OCI-LY7 (cell line): ENCODE data around the gene CD55. TPM values are rescaled to one million over a fixed set of nuclear protein-coding genes. Genes with fewer than 3 reads are reported as not detected.

Experiments used
- BruUV-seq: library from RNA; stranded (reverse); fragments of 400-500 nt; replicated peaks from 2 replicates; lab custom pipeline; 2021; lab: Mats Ljungman, UMichigan
- CTCF ChIA-PET: fragments of 300-600 bp; sonication (Branson Sonifier 250); formaldehyde crosslinking; loops from one replicate; lab custom pipeline; 2022; ENCODE audit warnings: antibody characterized with exemption; ENCODE audit not compliant: unreplicated experiment; lab: Charles Lee
- POLR2A ChIA-PET: fragments of 300-600 bp; sonication (Branson Sonifier 250); formaldehyde crosslinking; loops from one replicate; lab custom pipeline; 2022; ENCODE audit warnings: antibody characterized with exemption; lab: Charles Lee
- DNase-seq: peaks from one replicate; pipeline ENCODE4 v3.0.0-alpha.2; 2015; ENCODE audit warnings: low spot score
- H2AFZ ChIP-seq: fragments of 200-600 bp; sonication (generic), shearing (Covaris generic); 2 replicates; pipeline ENCODE4 v1.6.1; 2014; ENCODE audit warnings: mild to moderate bottlenecking, antibody characterized with exemption, low read length, moderate library complexity
- H3K27ac ChIP-seq: fragments of 200-600 bp; sonication (generic); 2 replicates; pipeline ENCODE4 v1.5.1; 2014; ENCODE audit warnings: mixed run types, low read depth, mild to moderate bottlenecking, moderate library complexity, low read length, inconsistent platforms; ENCODE audit not compliant: poor library complexity, severe bottlenecking
- H3K36me3 ChIP-seq: fragments of 200-600 bp; sonication (generic); 2 replicates; pipeline ENCODE4 v1.6.1; 2014; ENCODE audit warnings: mild to moderate bottlenecking, antibody characterized with exemption, low read length, moderate library complexity, mixed read lengths; ENCODE audit not compliant: insufficient read depth
- H3K4me1 ChIP-seq: fragments of 200-600 bp; sonication (generic); 2 replicates; pipeline ENCODE4 v1.5.1; 2014; ENCODE audit warnings: mild to moderate bottlenecking, low read length; ENCODE audit not compliant: insufficient read depth, poor library complexity, severe bottlenecking
- H3K4me2 ChIP-seq: fragments of 200-600 bp; sonication (generic); 2 replicates; pipeline ENCODE4 v1.6.1; 2014; ENCODE audit warnings: mild to moderate bottlenecking, low read length
- H3K4me3 ChIP-seq: fragments of 200-600 bp; sonication (generic); 2 replicates; pipeline ENCODE4 v1.5.1; 2014; ENCODE audit warnings: mild to moderate bottlenecking, low read depth, low read length; ENCODE audit not compliant: poor library complexity, severe bottlenecking
- H3K79me2 ChIP-seq: fragments of 200-600 bp; sonication (generic); 2 replicates; pipeline ENCODE4 v1.6.1; 2016; ENCODE audit warnings: low read depth, mild to moderate bottlenecking, low read length, moderate library complexity, mixed read lengths; ENCODE audit not compliant: insufficient read depth
- H3K9me2 ChIP-seq: fragments of 200-600 bp; sonication (generic); 2 replicates; pipeline ENCODE4 v1.6.1; 2016; ENCODE audit warnings: mild to moderate bottlenecking, low read length, mixed read lengths; ENCODE audit not compliant: insufficient read depth
- H3K9me3 ChIP-seq: fragments of 200-600 bp; sonication (generic); 2 replicates; pipeline ENCODE4 v1.6.1; 2014; ENCODE audit warnings: mild to moderate bottlenecking, mixed run types, low read length, mixed read lengths
- H4K20me1 ChIP-seq: fragments of 200-600 bp; sonication (generic); 2 replicates; pipeline ENCODE4 v1.6.1; 2014; ENCODE audit warnings: mild to moderate bottlenecking, antibody characterized with exemption, low read length, moderate library complexity, mixed read lengths; ENCODE audit not compliant: insufficient read depth
- EZH2phosphoT487 ChIP-seq: fragments of 200-600 bp; sonication (generic); IDR thresholded peaks from 2 replicates; pipeline ENCODE4 v1.6.1; 2018; ENCODE audit warnings: low read depth, borderline replicate concordance, mild to moderate bottlenecking, mixed run types, antibody characterized with exemption, low read length, moderate library complexity, mixed read lengths
- intact Hi-C: fragments of 100-400 bp; cut with micrococcal nuclease; formaldehyde crosslinking; loops from one replicate; pipeline ENCODE4 v1.10.0; 2022; ENCODE audit not compliant: unreplicated experiment
- total RNA-seq, 2 experiments: library from RNA; depleted of rRNA in 1 of 2; stranded (reverse); fragments of >200 nt in 1 of 2; shearing (Covaris generic) in 1 of 2; gene quantifications; 2 replicates each; pipeline ENCODE4 v1.2.3, GENCODE V29; 2014 to 2022
- TF ChIP-seq, protein P1 (sequence below): fragments of 200-600 bp; sonication (generic); conservative IDR thresholded peaks from 2 replicates; pipeline ENCODE4 v1.5.1; 2014; ENCODE audit warnings: mild to moderate bottlenecking, antibody characterized with exemption, low read length, moderate library complexity, mixed read lengths

The CD55 gene
- total RNA-seq, 2 experiments from 2014 or later, result 20.0 to 28.1 TPM

DNA sequence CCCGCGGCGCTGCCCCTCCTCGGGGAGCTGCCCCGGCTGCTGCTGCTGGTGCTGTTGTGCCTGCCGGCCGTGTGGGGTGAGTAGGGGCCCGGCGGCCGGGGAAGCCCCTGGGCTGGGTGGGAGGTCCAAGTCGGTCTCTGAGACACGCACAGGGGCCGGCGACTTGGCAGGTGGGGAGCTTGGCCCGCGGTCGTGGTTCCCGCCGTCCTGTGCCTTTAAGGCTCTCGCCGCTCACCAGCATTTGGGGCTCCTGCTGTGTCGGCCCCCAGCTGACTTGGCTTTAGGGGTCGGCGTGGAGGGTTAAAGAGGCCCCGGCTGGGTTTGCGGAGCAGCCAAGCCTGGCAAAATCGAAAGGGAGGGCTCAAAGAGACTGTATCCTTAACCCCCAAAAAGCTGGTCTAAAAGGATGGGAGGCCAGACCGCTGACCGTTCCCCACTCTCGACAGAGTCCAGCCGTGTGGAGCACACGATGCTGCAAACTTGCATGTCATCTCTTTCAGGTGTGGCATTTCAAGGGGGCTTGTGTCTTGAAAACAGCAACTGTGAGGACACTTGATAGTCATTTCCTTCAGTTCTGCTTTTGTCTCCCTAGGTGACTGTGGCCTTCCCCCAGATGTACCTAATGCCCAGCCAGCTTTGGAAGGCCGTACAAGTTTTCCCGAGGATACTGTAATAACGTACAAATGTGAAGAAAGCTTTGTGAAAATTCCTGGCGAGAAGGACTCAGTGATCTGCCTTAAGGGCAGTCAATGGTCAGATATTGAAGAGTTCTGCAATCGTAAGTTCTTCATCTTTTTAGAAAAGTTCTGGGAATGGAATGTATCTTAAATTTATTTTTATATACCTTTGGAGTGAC, 540 bp downstream of the CD55 start:
- BruUV-seq, result no TSS peak
- TF ChIP-seq, protein P1, sequence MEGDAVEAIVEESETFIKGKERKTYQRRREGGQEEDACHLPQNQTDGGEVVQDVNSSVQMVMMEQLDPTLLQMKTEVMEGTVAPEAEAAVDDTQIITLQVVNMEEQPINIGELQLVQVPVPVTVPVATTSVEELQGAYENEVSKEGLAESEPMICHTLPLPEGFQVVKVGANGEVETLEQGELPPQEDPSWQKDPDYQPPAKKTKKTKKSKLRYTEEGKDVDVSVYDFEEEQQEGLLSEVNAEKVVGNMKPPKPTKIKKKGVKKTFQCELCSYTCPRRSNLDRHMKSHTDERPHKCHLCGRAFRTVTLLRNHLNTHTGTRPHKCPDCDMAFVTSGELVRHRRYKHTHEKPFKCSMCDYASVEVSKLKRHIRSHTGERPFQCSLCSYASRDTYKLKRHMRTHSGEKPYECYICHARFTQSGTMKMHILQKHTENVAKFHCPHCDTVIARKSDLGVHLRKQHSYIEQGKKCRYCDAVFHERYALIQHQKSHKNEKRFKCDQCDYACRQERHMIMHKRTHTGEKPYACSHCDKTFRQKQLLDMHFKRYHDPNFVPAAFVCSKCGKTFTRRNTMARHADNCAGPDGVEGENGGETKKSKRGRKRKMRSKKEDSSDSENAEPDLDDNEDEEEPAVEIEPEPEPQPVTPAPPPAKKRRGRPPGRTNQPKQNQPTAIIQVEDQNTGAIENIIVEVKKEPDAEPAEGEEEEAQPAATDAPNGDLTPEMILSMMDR, result no peak
- no peak for TF ChIP-seq EZH2phosphoT487
- H3K9me2 ChIP-seq, result no peaks in the 10 kb centered on the region
- peak overlapping the region; percentile 87 for H3K4me3 ChIP-seq
- no peaks in the 10 kb centered on the region for H4K20me1 ChIP-seq
- H3K4me1 ChIP-seq, result peaks cover 14% of the 10 kb centered on the region
- H3K36me3 ChIP-seq, result peaks cover 35% of the 10 kb centered on the region
- CTCF ChIA-PET, result interaction anchor here (2.0 kb wide), 1 partner anchor 9 kb away, joined by 4 read pairs; no protein-coding TSS in a partner anchor
- intact Hi-C loops, result loop anchor here (1.0 to 5.0 kb wide), 4 partner anchors 83 to 270 kb away; partner anchors contain the start of genes CR1, CR2, PFKFB2 and YOD1
- H3K9me3 ChIP-seq, result no peaks in the 10 kb centered on the region
- peak overlapping the region; percentile 81 for H3K4me2 ChIP-seq
- peaks cover 13% of the 10 kb centered on the region; the same call in 1 of the 2 replicates for H3K79me2 ChIP-seq
- peak overlapping the region; percentile 87 for H2AFZ ChIP-seq
- DNase-seq, result peak; percentile 53
- peak overlapping the region; percentile 73 for H3K27ac ChIP-seq
- POLR2A ChIA-PET, result interaction anchor here (0.5 to 1.6 kb wide), 6 partner anchors 10 to 761 kb away, joined by 3 to 8 read pairs (median 4); partner anchors contain the start of gene PFKFB2

DNA sequence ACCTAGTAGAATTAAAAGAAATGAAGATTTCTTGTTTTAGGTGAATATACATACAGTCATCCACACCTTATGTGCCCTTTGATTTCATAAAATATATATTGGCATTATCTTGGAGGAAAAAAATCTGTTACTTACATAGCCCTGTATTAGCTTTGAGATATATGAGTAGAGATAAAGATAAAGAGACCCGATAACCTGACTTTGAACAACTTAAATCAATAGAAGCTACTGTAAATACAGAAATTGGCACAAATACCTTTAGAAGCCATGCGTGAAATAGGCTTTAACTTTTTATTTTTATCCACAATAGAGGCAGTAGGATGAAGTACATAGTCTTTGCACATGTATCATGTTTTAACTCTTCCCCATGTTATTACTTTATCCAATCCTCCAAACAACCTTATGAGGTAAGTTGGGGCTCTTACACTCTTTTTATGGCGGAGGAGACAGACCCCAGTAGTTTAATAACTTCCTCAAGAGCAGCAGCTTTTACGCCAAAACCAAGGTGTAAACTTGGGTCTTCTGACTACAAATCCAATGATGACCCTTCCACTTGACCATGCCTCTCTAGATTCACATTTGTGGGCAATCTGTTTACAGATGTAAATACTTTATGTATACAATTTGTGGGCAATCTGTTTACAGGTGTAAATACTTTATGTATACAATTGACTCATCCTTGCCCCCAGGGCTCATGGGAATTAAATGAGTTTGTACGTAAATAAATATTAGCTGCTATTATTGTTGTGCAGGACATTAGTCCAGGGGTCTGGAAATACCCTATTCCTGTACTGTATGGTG, 2.1 kb downstream of the CD55 start:
- BruUV-seq, result no TSS peak
- ChIA-PET CTCF (no interaction called here), POLR2A (interaction anchor here (0.7 kb wide), 1 partner anchor 471 kb away, joined by 3 read pairs; no protein-coding TSS in a partner anchor)
- H3K9me2 ChIP-seq, result no peaks in the 10 kb centered on the region
- TF ChIP-seq EZH2phosphoT487, result no peak
- TF ChIP-seq, protein P1, result no peak
- intact Hi-C loops, result loop anchor here (5.0 kb wide), 2 partner anchors 174 to 271 kb away; partner anchors contain the start of genes CR1, PFKFB2 and YOD1
- peaks cover 14% of the 10 kb centered on the region for H3K4me1 ChIP-seq
- H2AFZ ChIP-seq, result no peak overlapping the region
- no peak for DNase-seq
- H3K79me2 ChIP-seq, result peaks cover 13% of the 10 kb centered on the region; the same call in 1 of the 2 replicates
- no peak overlapping the region for H3K27ac ChIP-seq
- H3K4me2 ChIP-seq, result no peak overlapping the region
- H3K4me3 ChIP-seq, result no peak overlapping the region
- no peaks in the 10 kb centered on the region for H3K9me3 ChIP-seq
- H4K20me1 ChIP-seq, result no peaks in the 10 kb centered on the region
- H3K36me3 ChIP-seq, result peaks cover 51% of the 10 kb centered on the region
